NT2/D1 (cell line): ENCODE results near the gene GIMAP6.

Experiments used
- DNase-seq: peaks from one replicate; pipeline ENCODE4 v3.0.0-alpha.2; 2011; ENCODE audit warnings: low read depth, low spot score
- H3K27me3 ChIP-seq: 2 replicates; pipeline ENCODE4 v1.6.0; 2011; ENCODE audit warnings: mild to moderate bottlenecking; ENCODE audit not compliant: insufficient read length, insufficient read depth
- H3K36me3 ChIP-seq: 2 replicates; pipeline ENCODE4 v1.6.1; 2011; ENCODE audit warnings: mild to moderate bottlenecking, low read length, mixed read lengths; ENCODE audit not compliant: insufficient read depth, insufficient read length
- H3K4me1 ChIP-seq: 2 replicates; pipeline ENCODE4 v1.5.1; 2011; ENCODE audit not compliant: insufficient read depth, insufficient read length
- H3K4me3 ChIP-seq: 2 replicates; pipeline ENCODE4 v1.5.1; 2011; ENCODE audit warnings: low read depth; ENCODE audit not compliant: insufficient read length
- H3K9ac ChIP-seq: 2 replicates; pipeline ENCODE4 v1.6.0; 2011; ENCODE audit warnings: low read depth; ENCODE audit not compliant: insufficient read length
- H3K9me3 ChIP-seq: 2 replicates; pipeline ENCODE4 v1.5.1; 2011; ENCODE audit warnings: mild to moderate bottlenecking, low read length; ENCODE audit not compliant: insufficient read depth
- SUZ12 ChIP-seq: IDR thresholded peaks from 2 replicates; pipeline ENCODE4 v1.6.1; 2011; ENCODE audit not compliant: insufficient read length, insufficient read depth; ENCODE audit errors: extremely low read depth
- YY1 ChIP-seq: IDR thresholded peaks from 2 replicates; pipeline ENCODE4 v1.6.1; 2011; ENCODE audit not compliant: insufficient read length, insufficient read depth
- ZNF274 ChIP-seq: IDR thresholded peaks from 2 replicates; pipeline ENCODE4 v1.6.1; 2011; ENCODE audit warnings: mild to moderate bottlenecking, low read depth, low read length

GIMAP6 gene

DNA sequence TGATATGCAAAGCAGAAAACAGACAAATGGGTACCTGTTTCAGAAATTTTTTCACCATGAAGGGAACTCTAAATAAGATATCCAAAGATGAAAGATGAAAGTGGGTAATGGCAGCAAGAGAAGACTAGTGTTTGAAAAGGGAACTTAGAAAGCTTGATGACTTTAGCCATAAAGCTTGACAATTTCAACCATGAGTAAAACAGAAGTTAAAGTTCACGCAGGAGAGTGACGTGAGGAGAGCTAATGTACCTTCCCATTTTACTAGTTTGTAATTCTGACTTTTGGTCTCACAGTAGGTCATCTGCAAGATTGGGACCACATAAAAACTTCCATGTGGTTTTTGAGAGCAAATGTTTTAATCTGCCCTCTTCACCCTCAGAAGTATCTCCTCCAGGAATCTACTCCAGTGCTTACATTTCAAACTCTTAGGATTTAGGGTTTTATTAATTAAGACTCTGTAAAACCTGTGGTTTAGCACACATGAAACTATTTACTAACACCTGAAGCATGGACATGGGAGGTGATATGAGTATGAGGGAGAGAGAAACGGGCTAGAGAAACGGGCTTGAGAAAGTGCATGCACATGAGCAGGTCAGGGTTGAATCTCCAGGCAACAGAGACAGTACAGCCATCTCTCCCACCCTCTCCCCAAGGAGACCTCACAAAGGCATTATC, 28.9 kb upstream of the GIMAP6 start:
- no peak overlapping the region for H3K4me3 ChIP-seq
- H3K9ac ChIP-seq = no peak overlapping the region
- H3K9me3 ChIP-seq = peaks cover 12% of the 10 kb centered on the region; the same call in 1 of the 2 replicates
- peaks cover 5% of the 10 kb centered on the region for H3K27me3 ChIP-seq
- DNase-seq = no peak
- no peaks in the 10 kb centered on the region for H3K36me3 ChIP-seq
- H3K4me1 ChIP-seq = no peaks in the 10 kb centered on the region
- TF ChIP-seq SUZ12 = no peak
- no peak for TF ChIP-seq ZNF274
- no peak for TF ChIP-seq YY1

- peaks cover 2% of the 10 kb centered on the region for H3K27me3 ChIP-seq
- DNase-seq = no peak
- no peaks in the 10 kb centered on the region for H3K4me1 ChIP-seq
- no peaks in the 10 kb centered on the region for H3K36me3 ChIP-seq
- TF ChIP-seq ZNF274 = no peak
- no peak for TF ChIP-seq SUZ12
- no peak for TF ChIP-seq YY1
- H3K4me3 ChIP-seq = no peak overlapping the region
- peaks cover 12% of the 10 kb centered on the region; the same call in 1 of the 2 replicates for H3K9me3 ChIP-seq
- no peak overlapping the region for H3K9ac ChIP-seq
Observed at GRCh38 chr7:150657526-150657925, 25.3 kb upstream of the GIMAP6 start.

GRCh38 chr7:150656047-150656446, 23.9 kb upstream of the GIMAP6 start:
- Histone ChIP-seq H3K9me3 (peaks cover 12% of the 10 kb centered on the region; the same call in 1 of the 2 replicates), H3K27me3 (no peaks in the 10 kb centered on the region), H3K4me3 (no peak overlapping the region), H3K36me3 (no peaks in the 10 kb centered on the region), H3K9ac (no peak overlapping the region), H3K4me1 (no peaks in the 10 kb centered on the region)
- TF ChIP-seq YY1 (no peak), ZNF274 (no peak), SUZ12 (no peak)
- no peak for DNase-seq

GRCh38 chr7:150654692-150655091, 22.5 kb upstream of the GIMAP6 start:
- peaks cover 12% of the 10 kb centered on the region; the same call in 1 of the 2 replicates for H3K9me3 ChIP-seq
- no peaks in the 10 kb centered on the region for H3K4me1 ChIP-seq
- DNase-seq = no peak
- no peak overlapping the region for H3K4me3 ChIP-seq
- TF ChIP-seq ZNF274 (no peak), SUZ12 (no peak), YY1 (no peak)
- H3K9ac ChIP-seq = no peak overlapping the region
- no peaks in the 10 kb centered on the region for H3K36me3 ChIP-seq
- no peaks in the 10 kb centered on the region for H3K27me3 ChIP-seq

DNA sequence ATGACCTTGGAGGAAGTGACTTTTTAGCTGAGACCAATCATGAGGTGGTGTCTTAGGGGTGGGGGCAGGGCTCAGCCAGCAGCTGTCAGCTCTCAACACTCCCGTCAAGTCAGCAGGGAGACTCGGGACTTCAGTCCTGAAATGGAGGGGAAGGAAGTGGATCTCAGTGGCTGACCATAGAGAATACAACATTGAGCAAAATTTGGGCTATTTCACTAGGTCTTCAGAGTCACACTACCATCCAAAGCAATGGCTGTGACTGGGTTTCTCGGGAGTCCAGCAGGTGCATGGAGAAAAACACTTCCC, 16.8 kb upstream of the GIMAP6 start:
- Histone ChIP-seq H3K4me3 (no peak overlapping the region), H3K27me3 (no peaks in the 10 kb centered on the region), H3K4me1 (no peaks in the 10 kb centered on the region), H3K9ac (no peak overlapping the region), H3K36me3 (no peaks in the 10 kb centered on the region), H3K9me3 (no peaks in the 10 kb centered on the region)
- DNase-seq = no peak
- TF ChIP-seq YY1 (no peak), SUZ12 (no peak), ZNF274 (no peak)

DNA sequence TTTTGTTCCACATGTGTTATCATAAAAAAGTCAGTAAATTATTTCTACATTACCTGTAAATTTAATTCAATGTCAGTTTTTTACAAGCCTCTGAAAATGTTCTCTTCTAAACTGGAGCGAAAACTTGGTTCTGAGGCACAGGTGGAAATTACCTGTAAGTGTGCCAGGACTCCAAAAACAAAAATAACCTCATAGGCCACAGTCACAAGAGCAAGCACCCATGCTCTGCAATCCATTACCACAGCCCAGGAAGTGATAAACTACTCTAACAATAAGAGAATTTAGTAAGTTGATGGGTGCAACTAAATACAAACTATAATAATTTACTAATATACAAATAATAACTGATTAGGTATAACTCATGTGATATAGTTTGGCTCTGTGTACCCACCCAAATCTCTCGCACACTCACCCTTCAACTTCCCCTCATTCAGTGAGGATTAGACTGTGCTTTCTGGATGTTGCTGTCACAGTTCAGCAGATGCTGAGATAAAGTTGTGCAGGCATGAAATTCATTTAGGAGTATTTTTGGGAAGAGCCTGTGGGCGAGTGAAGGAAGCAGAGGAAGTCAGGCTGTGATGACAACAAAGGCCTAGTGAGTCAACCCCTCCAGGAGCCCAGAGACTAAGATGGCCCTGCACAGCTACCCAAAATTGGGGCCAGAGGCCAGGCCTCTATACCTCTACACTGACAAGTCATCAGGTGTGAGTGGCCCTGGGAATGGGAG, 16.3 kb upstream of the GIMAP6 start:
- Histone ChIP-seq H3K36me3 (no peaks in the 10 kb centered on the region), H3K4me3 (no peak overlapping the region), H3K9me3 (no peaks in the 10 kb centered on the region), H3K4me1 (no peaks in the 10 kb centered on the region), H3K27me3 (no peaks in the 10 kb centered on the region), H3K9ac (no peak overlapping the region)
- TF ChIP-seq ZNF274 (no peak), YY1 (no peak), SUZ12 (no peak)
- DNase-seq = no peak

- no peak overlapping the region for H3K4me3 ChIP-seq
- TF ChIP-seq SUZ12 = no peak
- DNase-seq = no peak
- H3K36me3 ChIP-seq = no peaks in the 10 kb centered on the region
- no peaks in the 10 kb centered on the region for H3K4me1 ChIP-seq
- H3K27me3 ChIP-seq = no peaks in the 10 kb centered on the region
- H3K9me3 ChIP-seq = no peaks in the 10 kb centered on the region
- no peak overlapping the region for H3K9ac ChIP-seq
Observed at GRCh38 chr7:150645259-150646020, 13.3 kb upstream of the GIMAP6 start.
